HG02870 (cell line): ENCODE measurements around the gene COL17A1.

ENCODE experiments used
- ATAC-seq: cut with Tn5 transposase; IDR thresholded peaks from one replicate; pipeline ENCODE4 v1.9.1; 2021; ENCODE audit warnings: mild to moderate bottlenecking, moderate library complexity; ENCODE audit not compliant: unreplicated experiment

Gene COL17A1

GRCh38 chr10:103995134-103995533 lies 90.5 kb downstream of the COL17A1 start:
- ATAC-seq = no peak

GRCh38 chr10:103991393-103992128 lies 94.1 kb downstream of the COL17A1 start:
- no peak for ATAC-seq

DNA sequence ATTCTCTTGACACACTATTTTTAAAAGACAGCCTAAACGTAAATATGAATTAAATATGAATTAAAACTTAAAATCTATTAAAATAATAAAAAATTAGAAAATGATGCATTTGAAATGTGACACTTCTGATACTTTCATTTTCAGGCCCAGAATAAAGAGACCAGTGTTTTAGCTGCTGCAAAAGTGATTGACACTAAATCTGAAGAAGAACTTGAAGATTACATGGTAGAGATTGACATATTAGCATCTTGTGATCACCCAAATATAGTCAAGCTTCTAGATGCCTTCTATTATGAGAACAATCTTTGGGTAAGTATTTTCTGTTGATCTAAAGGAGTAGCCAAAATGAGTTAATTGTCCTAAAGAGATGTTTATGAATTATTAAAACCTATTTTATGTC lies 95.1 kb downstream of the COL17A1 start:
- ATAC-seq = no peak

DNA sequence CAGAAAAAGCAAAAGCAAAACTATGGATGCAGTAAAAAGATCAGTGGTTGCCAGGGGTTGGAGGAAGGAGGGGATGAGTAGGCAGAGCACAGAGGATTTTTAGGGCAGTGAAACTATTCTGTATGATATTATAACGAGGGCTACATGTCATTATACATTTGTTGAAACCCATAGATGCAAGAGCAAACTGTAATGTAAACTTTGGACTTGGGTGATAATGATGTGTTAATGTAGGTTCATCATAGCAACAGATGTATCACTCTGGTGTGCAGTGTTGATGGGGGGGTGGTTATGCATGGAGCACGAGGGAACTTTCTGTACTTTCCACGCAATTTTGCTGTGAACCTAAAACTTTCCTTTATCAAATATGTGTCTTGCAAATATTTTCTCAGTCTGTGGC lies 95.6 kb downstream of the COL17A1 start:
- ATAC-seq = no peak

DNA sequence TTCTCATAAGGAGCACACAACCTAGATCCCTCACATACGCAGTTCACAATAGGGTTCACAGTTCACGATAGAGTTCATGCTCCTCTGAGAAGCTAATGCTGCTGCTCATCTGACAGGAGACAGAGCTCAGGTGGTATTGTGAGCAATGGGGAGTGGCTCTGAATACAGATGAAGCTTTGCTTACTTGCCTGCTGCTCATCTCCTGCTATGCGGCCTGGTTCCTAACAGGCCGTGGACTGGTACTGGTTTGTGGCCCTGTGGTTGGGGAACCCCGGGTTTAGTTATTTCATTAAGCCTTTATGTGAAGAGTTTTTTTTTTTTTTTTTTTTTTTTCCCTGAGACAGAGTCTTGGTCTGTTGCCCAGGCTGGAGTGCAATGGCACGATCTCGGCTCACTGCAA lies 99.3 kb downstream of the COL17A1 start:
- no peak for ATAC-seq

DNA sequence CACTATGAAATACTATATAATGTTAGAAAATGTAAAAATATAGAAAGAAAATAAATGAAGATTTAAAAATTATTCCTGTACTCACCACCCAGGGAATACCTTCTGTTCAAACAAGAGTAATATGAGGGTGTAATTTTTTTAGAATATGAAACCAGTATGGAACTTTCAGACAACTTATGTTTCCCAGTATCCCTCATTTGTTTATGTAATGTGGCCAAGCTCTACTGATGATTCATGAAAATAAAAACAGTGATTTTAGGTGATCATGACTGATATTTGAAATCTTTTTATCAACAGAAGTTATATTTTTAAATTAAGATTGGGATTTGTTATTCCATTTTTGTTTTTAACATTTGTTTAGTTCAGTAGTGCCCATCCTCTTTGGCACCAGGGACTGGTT lies 100.0 kb downstream of the COL17A1 start:
- no peak for ATAC-seq

- ATAC-seq = peak; percentile 84
These were observed 102.2 kb downstream of the COL17A1 start for GRCh38 chr10:103983367-103983911.

- no peak for ATAC-seq
These were observed 103.0 kb downstream of the COL17A1 start for GRCh38 chr10:103982639-103983038.
